Measurements from ENCODE around the gene TNFAIP8L1.

DNA sequence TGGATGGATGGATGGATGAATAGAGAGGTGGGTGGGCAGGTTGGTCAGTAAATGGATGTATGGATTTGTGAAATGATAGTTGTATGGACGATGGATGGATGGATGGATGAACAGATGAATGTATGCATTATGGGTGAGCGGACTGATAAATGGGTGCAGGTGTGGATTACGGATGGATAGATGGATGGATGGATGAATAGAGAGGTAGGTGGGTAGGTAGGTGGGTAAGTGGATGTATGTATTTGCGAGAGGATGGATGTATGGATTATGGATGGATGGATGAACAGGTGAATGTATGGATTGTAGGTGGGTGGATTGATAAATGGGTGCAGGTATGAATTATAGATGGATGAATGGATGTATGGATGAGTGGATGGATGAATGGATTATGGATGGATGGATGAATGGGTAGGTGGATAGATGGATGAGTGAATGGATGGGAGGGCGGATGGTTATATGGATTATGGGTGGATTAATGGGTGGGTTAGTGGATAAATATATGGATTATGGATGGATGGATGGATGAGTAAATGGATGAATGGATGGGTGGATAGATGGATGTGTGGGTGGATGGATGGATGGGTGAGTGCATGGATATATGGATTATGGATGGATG lies 37.0 kb upstream of the TNFAIP8L1 start:
- no peak for TF ChIP-seq POLR2A (IDR thresholded peaks at IDR 0.05)
- TF ChIP-seq, protein P1, sequence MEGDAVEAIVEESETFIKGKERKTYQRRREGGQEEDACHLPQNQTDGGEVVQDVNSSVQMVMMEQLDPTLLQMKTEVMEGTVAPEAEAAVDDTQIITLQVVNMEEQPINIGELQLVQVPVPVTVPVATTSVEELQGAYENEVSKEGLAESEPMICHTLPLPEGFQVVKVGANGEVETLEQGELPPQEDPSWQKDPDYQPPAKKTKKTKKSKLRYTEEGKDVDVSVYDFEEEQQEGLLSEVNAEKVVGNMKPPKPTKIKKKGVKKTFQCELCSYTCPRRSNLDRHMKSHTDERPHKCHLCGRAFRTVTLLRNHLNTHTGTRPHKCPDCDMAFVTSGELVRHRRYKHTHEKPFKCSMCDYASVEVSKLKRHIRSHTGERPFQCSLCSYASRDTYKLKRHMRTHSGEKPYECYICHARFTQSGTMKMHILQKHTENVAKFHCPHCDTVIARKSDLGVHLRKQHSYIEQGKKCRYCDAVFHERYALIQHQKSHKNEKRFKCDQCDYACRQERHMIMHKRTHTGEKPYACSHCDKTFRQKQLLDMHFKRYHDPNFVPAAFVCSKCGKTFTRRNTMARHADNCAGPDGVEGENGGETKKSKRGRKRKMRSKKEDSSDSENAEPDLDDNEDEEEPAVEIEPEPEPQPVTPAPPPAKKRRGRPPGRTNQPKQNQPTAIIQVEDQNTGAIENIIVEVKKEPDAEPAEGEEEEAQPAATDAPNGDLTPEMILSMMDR (IDR thresholded peaks at IDR 0.05) = no peak
